Fibroblast of skin of left biceps (primary cell): ENCODE data around the gene ZNF417.
A peak's percentile ranks its signal among the peaks of the same experiment; 100 is the strongest.
"Not testable (repeated sequence)": the region's sequence is repeated elsewhere in the genome, so short reads cannot be mapped to it uniquely, and the experiment has no call there.

Source experiments
- DNase-seq, 2 experiments: peaks; one replicate each; pipeline ENCODE4 v3.0.0-alpha.2; 2013; ENCODE audit warnings: low read depth in 2 of 2

The ZNF417 gene

GRCh38 chr19:57916168-57916995 is at the start of gene ZNF417:
TSS of gene ZNF417 (minus strand) at chr19:57916592. CDS start at chr19:57916411, 181 bp downstream.
- peak; percentile 86 to 87 for DNase-seq

DNA sequence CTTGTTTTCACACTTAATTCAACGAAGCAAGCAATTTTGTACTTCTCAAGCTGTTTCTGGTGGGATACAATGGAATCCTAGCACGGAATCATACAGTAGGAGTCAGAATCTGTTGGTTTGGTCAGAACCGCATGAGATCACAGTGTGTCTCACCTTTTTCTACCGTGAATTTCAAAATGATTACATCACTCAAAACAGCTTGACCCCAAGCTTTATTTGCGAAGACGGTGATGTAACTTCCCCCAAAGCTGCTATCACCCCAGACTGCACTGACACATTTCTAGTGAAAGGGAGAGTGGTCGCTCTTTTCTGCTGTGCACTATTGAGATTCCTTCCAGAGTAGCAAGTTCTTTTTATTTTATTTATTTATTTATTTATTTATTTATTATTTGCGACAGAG is 48.4 kb upstream of the ZNF417 start:
- DNase-seq = no peak

GRCh38 chr19:57961785-57962184 is 45.4 kb upstream of the ZNF417 start:
- no peak for DNase-seq

DNA sequence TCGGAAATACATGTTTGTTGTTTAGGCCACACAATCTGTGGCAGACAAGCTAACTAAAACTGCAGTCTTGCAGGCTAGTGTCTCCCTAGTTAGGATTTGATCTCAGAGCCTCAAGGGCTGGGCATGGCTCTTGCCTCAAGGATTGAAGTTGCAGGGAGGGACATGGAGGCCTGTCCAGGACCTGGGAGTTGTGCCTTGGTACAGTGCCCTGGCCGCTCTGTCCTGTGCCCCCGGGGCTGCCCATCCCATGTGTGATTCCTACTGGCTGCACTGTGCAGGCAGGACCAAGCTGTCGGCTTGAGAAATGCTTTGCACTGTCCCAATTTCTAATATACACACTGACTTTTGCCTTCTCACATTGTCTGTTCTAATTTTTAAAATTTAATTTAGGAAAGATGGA is 38.6 kb upstream of the ZNF417 start:
- DNase-seq = no peak

DNA sequence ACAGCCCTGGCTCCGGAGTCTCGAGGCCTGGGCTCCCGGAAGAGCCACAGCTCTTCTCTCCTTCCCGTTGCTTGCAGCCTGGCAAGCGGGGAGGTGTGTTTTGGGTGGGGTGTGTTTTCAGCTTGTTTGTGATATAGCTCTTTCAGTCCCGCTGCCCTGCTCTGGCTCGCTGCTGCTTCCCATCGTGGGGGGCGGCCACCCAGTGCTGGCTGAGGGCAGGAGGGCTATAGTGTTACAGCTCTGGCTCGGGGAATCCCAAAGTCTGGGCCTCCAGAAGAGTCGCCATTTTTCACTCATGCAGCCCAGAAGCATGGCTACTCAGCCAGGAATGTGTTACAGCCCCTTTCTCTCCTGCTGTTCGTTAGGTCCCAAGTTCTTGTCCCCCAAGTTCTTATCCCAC is 33.3 kb upstream of the ZNF417 start:
- no peak for DNase-seq

DNA sequence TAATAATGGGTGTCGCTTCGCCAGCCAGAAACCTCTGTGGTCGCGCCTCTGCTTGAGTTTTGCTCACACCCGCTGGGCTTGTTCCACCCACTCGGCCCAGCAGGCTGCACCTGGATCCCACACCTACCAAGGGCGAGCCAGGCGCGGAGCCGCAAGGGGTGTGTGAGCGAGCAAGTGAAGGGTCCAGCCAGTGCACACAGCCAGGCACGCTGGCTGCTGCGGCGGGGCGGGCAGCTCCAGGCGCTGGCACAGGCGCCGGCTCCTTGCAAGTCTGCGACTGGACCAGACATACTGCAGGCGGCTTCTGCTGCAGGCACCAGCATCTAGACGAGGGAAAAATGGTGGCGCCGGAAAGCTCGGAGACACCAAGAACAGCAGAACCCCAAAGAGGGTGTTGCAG is 32.9 kb upstream of the ZNF417 start:
- no peak for DNase-seq

GRCh38 chr19:57947419-57948134 is 31.2 kb upstream of the ZNF417 start, which contains the start of gene ZNF256:
TSS of gene ZNF256 (minus strand) at chr19:57947706. CDS start at chr19:57947474, 232 bp downstream.
- DNase-seq = peak; percentile 76 to 79

DNA sequence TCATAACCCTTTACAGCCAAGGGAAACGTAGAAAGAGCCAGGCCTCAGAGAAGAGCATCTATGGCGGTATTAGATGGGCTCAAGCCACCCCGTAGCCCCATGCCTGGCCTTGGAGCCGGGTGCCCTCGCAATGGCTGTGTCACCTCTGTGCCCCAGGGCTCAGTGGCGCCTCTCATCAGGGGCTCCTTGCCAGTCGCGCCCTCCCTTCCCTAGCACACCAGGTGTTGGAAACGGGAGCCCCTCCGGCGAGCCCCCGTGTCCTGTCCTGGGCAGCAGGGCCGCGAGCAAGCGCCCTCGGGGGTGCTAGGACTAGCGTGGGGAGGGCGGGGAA is 30.7 kb upstream of the ZNF417 start:
- no peak for DNase-seq

GRCh38 chr19:57946316-57946715 is 29.9 kb upstream of the ZNF417 start:
- no peak for DNase-seq

DNA sequence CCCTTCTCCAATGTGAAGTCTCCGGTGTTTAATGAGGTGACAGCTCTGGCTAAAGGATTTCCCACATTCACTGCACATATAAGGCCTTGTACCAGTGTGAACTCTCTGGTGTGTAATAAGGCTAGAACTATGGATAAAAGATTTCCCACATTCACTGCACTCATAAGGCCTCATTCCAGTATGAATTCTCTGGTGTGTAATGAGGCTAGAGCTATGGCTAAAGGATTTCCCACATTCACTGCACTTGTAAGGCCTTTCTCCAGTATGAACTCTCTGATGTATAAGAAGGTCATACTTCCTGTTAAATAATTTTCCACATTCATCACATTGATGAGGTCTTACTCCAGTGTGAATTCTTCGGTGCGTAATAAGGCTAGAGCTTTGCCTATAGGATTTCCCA is 25.2 kb upstream of the ZNF417 start:
- no peak for DNase-seq

DNA sequence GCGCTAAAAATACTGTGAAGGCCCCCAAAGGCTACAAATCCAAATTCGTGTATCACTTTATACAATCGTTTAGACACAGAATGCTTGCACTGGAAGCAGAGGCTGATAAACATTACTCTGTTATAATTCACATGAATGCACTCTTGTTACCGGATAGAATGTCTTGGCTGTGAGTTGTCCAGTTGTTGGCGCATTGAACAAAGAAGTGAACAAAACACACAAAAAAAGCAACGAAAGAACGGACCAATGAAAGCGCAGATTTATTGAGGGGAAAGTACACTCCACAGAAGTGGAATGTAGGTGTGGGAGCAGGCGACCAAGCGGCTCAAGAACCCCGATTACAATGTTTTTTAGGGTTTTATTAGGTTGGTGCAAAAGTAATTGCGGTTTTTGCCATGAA is 19.3 kb upstream of the ZNF417 start:
- no peak for DNase-seq

DNA sequence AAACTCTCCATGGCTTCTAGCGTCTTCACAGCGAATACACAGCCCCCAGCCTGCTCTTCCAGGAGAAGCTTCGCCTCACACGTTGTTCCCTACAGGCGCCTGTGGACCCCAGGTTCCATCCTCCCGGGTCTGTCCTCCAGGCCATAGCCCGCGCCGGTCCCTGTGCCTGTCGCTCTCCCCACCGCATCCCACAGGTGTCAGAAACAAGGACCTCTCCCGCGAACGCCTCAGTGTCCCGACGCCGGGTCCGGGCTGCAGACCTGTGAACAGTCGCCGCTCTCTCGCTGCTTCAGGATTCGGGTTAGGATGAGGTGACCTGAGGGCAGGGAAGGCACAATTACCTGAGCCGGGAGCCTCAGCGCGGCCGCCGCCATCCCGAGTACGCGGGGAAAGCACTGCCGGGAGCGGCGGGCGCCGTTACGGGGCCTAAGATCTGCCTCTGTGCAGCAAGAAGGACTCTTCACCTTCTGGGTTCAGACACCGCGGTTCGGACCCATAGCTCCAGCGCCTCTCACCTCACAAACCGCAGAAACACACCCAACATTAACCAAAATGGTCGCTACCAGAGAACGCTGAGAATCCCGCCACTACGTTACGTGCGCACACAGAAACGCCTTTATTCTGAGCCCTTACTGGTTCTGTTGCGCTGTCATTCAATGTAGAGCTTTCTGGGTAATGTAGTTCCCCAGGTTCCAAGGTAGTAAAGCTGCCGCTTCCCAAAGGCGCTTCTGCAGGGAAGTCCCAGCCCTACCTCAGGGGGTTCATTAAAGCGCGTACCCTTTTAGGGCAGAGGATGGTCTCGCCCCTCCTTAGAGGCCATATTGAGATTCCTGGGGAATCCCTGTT is 18.7 kb upstream of the ZNF417 start, which contains the start of gene ZNF418:
TSS of gene ZNF418 (minus strand) at position 583 of the 846 bp plus-strand sequence. CDS start 1,580 bp downstream, outside the sequence.
- DNase-seq = peak; percentile 64 to 67

GRCh38 chr19:57927587-57927986 is 11.2 kb upstream of the ZNF417 start:
- DNase-seq = no peak

DNA sequence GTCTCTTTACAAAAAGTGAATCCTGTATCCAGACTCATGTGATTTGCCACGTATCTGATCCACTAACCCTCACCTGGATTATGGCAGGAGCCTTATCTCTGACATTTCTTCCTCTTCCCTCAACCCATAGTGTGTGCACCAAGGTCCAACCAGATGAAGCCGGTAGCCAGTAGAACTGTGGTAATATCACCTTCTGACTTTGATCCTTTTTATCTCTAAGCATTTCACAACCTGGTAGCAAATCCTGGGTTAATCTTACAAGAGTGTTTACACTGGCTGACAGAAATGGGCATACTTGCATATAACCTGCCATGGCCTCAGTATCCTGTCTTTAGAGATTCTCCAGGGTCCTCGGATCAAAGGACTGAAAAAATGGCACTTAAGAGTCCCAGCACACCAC is 1.9 kb downstream of the ZNF417 start:
- DNase-seq = no peak

GRCh38 chr19:57907394-57907793 is 9.0 kb downstream of the ZNF417 start:
- no peak for DNase-seq

GRCh38 chr19:57905258-57905657 is 11.1 kb downstream of the ZNF417 start:
- DNase-seq = no peak

DNA sequence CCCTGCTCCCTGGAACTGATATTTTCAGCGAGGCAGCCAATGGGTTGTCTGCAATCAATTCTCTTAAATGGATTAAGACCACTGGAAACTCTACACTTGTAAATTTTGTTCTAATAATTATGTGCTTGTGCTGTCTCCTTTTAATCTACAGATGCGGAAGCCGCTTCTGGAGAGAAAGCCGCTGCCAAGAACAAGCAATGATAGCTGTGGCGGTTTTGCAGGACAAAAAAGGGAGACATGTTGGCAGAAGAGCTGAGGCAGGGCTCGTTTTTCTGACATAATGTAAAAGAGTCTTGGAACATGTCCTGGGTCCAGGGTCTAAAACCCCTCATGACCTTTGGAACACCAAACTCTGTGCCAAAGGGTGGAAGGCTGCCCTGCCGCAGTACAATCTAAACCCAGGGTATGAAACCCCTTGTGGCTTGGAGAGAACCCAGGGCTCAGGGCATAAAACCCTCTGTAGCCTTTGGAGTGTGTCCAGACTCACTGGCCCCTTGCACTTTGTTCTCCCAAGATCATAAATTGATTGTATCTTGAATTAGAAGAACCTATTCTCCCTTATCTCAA is 12.7 kb downstream of the ZNF417 start:
- no peak for DNase-seq

- DNase-seq = no peak
Measured at GRCh38 chr19:57900311-57900710, 16.1 kb downstream of the ZNF417 start.

- not testable (repeated sequence) for DNase-seq
Measured at GRCh38 chr19:57890706-57891105, 25.7 kb downstream of the ZNF417 start.

- DNase-seq = peak; percentile 40 to 47
Measured at GRCh38 chr19:57888560-57889231, 27.7 kb downstream of the ZNF417 start, which contains the start of gene ZNF814. TSS of gene ZNF814 (minus strand) at chr19:57889037. CDS start at chr19:57888802, 235 bp downstream.

DNA sequence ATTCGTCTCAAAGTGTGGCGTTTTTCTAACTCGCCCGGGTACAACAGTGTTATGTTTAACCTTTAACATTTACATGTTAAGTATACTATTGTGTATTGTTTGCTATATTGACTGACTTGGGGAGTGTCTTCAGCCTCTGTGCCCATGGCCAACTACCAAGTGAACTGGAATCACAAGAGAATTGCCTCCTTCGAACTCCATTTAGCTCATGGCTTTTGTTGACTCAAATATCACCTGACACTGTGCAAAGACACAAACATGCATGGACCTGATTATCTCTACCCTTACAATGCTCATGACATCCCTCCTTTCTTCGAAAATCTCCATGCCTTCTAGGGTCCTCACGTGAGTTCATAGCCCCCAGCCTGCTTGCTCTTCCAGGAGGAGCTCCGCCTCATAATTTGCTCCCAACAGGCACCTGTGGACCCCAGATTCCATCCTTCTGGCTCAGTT is 28.3 kb downstream of the ZNF417 start:
- no peak for DNase-seq
